Measurements from ENCODE around the gene ATAD3A. TPM values are rescaled to one million over a fixed set of nuclear protein-coding genes. Genes with fewer than 3 reads are reported as not detected.
"Not testable (repeated sequence)": the region's sequence is repeated elsewhere in the genome, so short reads cannot be mapped to it uniquely, and the experiment has no call there.

ATAD3A gene
- total and polyA plus RNA-seq, 12 donors, result 7.8 to 46.3 (median 28.7) TPM

GRCh38 chr1:1554550-1554925, 42.6 kb downstream of the ATAD3A start:
- peak overlapping the region in 4 of 5 donors; percentile 28 to 81 (median 60) for H3K27ac ChIP-seq

GRCh38 chr1:1554926-1555915, 43.3 kb downstream of the ATAD3A start:
- TF ChIP-seq CTCF (IDR thresholded peaks at IDR 0.05) (no peak), POLR2A (IDR thresholded peaks at IDR 0.05) (no peak)
- intact Hi-C loops (cut with DNase I), result no loop called here
- H3K9me3 ChIP-seq (replicated peaks in 1 of 3), result no peaks in the 10 kb centered on the region
- no peaks in the 10 kb centered on the region for H3K27me3 ChIP-seq
- DNase-seq, result peak; percentile 82 to 94 (median 89)
- peaks cover 0 to 14% of the 10 kb centered on the region in 2 donors for H3K4me1 ChIP-seq (replicated peaks in 1 of 2)
- H3K36me3 ChIP-seq (replicated peaks in 1 of 2), result no peaks in the 10 kb centered on the region
- no peak overlapping the region for H3K4me3 ChIP-seq
- peak overlapping the region in 4 of 5 donors; percentile 50 to 81 (median 68) for H3K27ac ChIP-seq
- 34 to 75% (median 45%) methylated on average over 14 to 31 of the region's 31 CpGs for WGBS, 4 donors

More at GRCh38 chr1:1554550-1554925, 42.6 kb downstream of the ATAD3A start:
- no peak for DNase-seq
- Histone ChIP-seq H3K4me1 (replicated peaks in 1 of 2) (peaks cover 0 to 14% of the 10 kb centered on the region in 2 donors), H3K9me3 (replicated peaks in 1 of 3) (no peaks in the 10 kb centered on the region), H3K36me3 (replicated peaks in 1 of 2) (no peaks in the 10 kb centered on the region), H3K27me3 (no peaks in the 10 kb centered on the region), H3K4me3 (no peak overlapping the region)
- WGBS, 4 donors, result 44 to 71% (median 47%) methylated on average over 5 to 13 of the region's 13 CpGs
- intact Hi-C loops (cut with DNase I), result no loop called here
- TF ChIP-seq POLR2A (IDR thresholded peaks at IDR 0.05) (no peak), CTCF (IDR thresholded peaks at IDR 0.05) (no peak)

GRCh38 chr1:1556505-1556904, 44.5 kb downstream of the ATAD3A start:
- H3K27ac ChIP-seq, result no peak overlapping the region
- intact Hi-C loops (cut with DNase I), result no loop called here
- no peak for DNase-seq
- TF ChIP-seq POLR2A (IDR thresholded peaks at IDR 0.05), result no peak
- TF ChIP-seq CTCF (IDR thresholded peaks at IDR 0.05), result no peak
- H3K4me1 ChIP-seq (replicated peaks in 1 of 2), result peaks cover 0 to 14% of the 10 kb centered on the region in 2 donors
- no peak overlapping the region for H3K4me3 ChIP-seq
- no peaks in the 10 kb centered on the region for H3K27me3 ChIP-seq
- WGBS, 4 donors, result 85 to 94% (median 86%) methylated on average over 5 to 6 of the region's 6 CpGs
- peaks cover 0 to 12% of the 10 kb centered on the region in 2 donors for H3K36me3 ChIP-seq (replicated peaks in 1 of 2)
- no peaks in the 10 kb centered on the region for H3K9me3 ChIP-seq (replicated peaks in 1 of 3)

- DNase-seq; intact Hi-C loops (cut with DNase I): not testable (repeated sequence)
- WGBS, 4 donors, result 84 to 91% (median 88%) methylated on average over 11 of the region's 11 CpGs
Measured at GRCh38 chr1:1556961-1557360, 45.0 kb downstream of the ATAD3A start.

GRCh38 chr1:1557688-1558087, 45.7 kb downstream of the ATAD3A start:
- Histone ChIP-seq H3K4me1 (replicated peaks in 1 of 2) (peaks cover 0 to 14% of the 10 kb centered on the region in 2 donors), H3K36me3 (replicated peaks in 1 of 2) (peaks cover 0 to 24% of the 10 kb centered on the region in 2 donors)
- H3K27ac ChIP-seq; H3K4me3 ChIP-seq; H3K9me3 ChIP-seq (replicated peaks in 1 of 3); H3K27me3 ChIP-seq; DNase-seq; intact Hi-C loops (cut with DNase I): not testable (repeated sequence)
- WGBS, 4 donors, result 89 to 96% (median 92%) methylated on average over 6 to 7 of the region's 7 CpGs

More at GRCh38 chr1:1556961-1557360, 45.0 kb downstream of the ATAD3A start:
- not testable (repeated sequence) for H3K9me3 ChIP-seq (replicated peaks in 1 of 3); H3K27ac ChIP-seq; H3K4me3 ChIP-seq; H3K27me3 ChIP-seq
- Histone ChIP-seq H3K4me1 (replicated peaks in 1 of 2) (peaks cover 0 to 14% of the 10 kb centered on the region in 2 donors), H3K36me3 (replicated peaks in 1 of 2) (peaks cover 0 to 17% of the 10 kb centered on the region in 2 donors)
